ENCODE measurements around the gene CCR8. TPM values are rescaled to one million over a fixed set of nuclear protein-coding genes. Genes with fewer than 3 reads are reported as not detected.
"Not testable (repeated sequence)": the region's sequence is repeated elsewhere in the genome, so short reads cannot be mapped to it uniquely, and the experiment has no call there.

The CCR8 gene
- total RNA-seq, 1 donor from 2014 or later: not detected

GRCh38 chr3:39358333-39358732, 28.8 kb downstream of the CCR8 start:
- no peaks in the 10 kb centered on the region for H3K27me3 Mint-ChIP-seq (ENCODE audit: unreplicated experiment)
- H3K27ac Mint-ChIP-seq (ENCODE audit: unreplicated experiment): no peak overlapping the region
- no peak for DNase-seq
- no peak overlapping the region for H3K4me3 Mint-ChIP-seq (ENCODE audit: unreplicated experiment)
- no peaks in the 10 kb centered on the region for H3K4me1 Mint-ChIP-seq (ENCODE audit: low read depth, unreplicated experiment)
- TF ChIP-seq CTCF (IDR thresholded peaks at IDR 0.05; ENCODE audit: partially characterized antibody, unreplicated experiment): no peak
- no peaks in the 10 kb centered on the region for H3K36me3 Mint-ChIP-seq (ENCODE audit: unreplicated experiment)
- H3K9me3 Mint-ChIP-seq (ENCODE audit: unreplicated experiment): no peaks in the 10 kb centered on the region

GRCh38 chr3:39361252-39361927, 31.9 kb downstream of the CCR8 start:
- no peak overlapping the region for H3K27ac Mint-ChIP-seq (ENCODE audit: unreplicated experiment)
- no peak for TF ChIP-seq CTCF (IDR thresholded peaks at IDR 0.05; ENCODE audit: partially characterized antibody, unreplicated experiment)
- H3K36me3 Mint-ChIP-seq (ENCODE audit: unreplicated experiment): no peaks in the 10 kb centered on the region
- H3K4me3 Mint-ChIP-seq (ENCODE audit: unreplicated experiment): no peak overlapping the region
- H3K4me1 Mint-ChIP-seq (ENCODE audit: low read depth, unreplicated experiment): no peaks in the 10 kb centered on the region
- no peaks in the 10 kb centered on the region for H3K27me3 Mint-ChIP-seq (ENCODE audit: unreplicated experiment)
- DNase-seq: no peak
- no peaks in the 10 kb centered on the region for H3K9me3 Mint-ChIP-seq (ENCODE audit: unreplicated experiment)

- no peak for TF ChIP-seq CTCF (IDR thresholded peaks at IDR 0.05; ENCODE audit: partially characterized antibody, unreplicated experiment)
- Mint-ChIP-seq H3K27ac (ENCODE audit: unreplicated experiment) (no peak overlapping the region), H3K27me3 (ENCODE audit: unreplicated experiment) (no peaks in the 10 kb centered on the region), H3K4me3 (ENCODE audit: unreplicated experiment) (no peak overlapping the region), H3K36me3 (ENCODE audit: unreplicated experiment) (no peaks in the 10 kb centered on the region), H3K9me3 (ENCODE audit: unreplicated experiment) (no peaks in the 10 kb centered on the region), H3K4me1 (ENCODE audit: low read depth, unreplicated experiment) (no peaks in the 10 kb centered on the region)
- no peak for DNase-seq
Observed at GRCh38 chr3:39362192-39362591, 32.7 kb downstream of the CCR8 start.

- no peaks in the 10 kb centered on the region for H3K9me3 Mint-ChIP-seq (ENCODE audit: unreplicated experiment)
- TF ChIP-seq CTCF (IDR thresholded peaks at IDR 0.05; ENCODE audit: partially characterized antibody, unreplicated experiment): no peak
- no peaks in the 10 kb centered on the region for H3K27me3 Mint-ChIP-seq (ENCODE audit: unreplicated experiment)
- no peaks in the 10 kb centered on the region for H3K36me3 Mint-ChIP-seq (ENCODE audit: unreplicated experiment)
- H3K4me3 Mint-ChIP-seq (ENCODE audit: unreplicated experiment): no peak overlapping the region
- no peak overlapping the region for H3K27ac Mint-ChIP-seq (ENCODE audit: unreplicated experiment)
- no peak for DNase-seq
- no peaks in the 10 kb centered on the region for H3K4me1 Mint-ChIP-seq (ENCODE audit: low read depth, unreplicated experiment)
Observed at GRCh38 chr3:39362812-39363211, 33.3 kb downstream of the CCR8 start.

- not testable (repeated sequence) for H3K9me3 Mint-ChIP-seq (ENCODE audit: unreplicated experiment); H3K27me3 Mint-ChIP-seq (ENCODE audit: unreplicated experiment); H3K27ac Mint-ChIP-seq (ENCODE audit: unreplicated experiment); H3K36me3 Mint-ChIP-seq (ENCODE audit: unreplicated experiment); DNase-seq; H3K4me3 Mint-ChIP-seq (ENCODE audit: unreplicated experiment); H3K4me1 Mint-ChIP-seq (ENCODE audit: low read depth, unreplicated experiment)
Observed at GRCh38 chr3:39370450-39370849, 40.9 kb downstream of the CCR8 start.

Measured in glutamatergic neuron (in vitro differentiated cells).